ENCODE measurements around the gene MPHOSPH9. TPM values are rescaled to one million over a fixed set of nuclear protein-coding genes. Genes with fewer than 3 reads are reported as not detected.
A peak's percentile ranks its signal among the peaks of the same experiment; 100 is the strongest.

The MPHOSPH9 gene
- total RNA-seq, 1 donor: 68.9 TPM

DNA sequence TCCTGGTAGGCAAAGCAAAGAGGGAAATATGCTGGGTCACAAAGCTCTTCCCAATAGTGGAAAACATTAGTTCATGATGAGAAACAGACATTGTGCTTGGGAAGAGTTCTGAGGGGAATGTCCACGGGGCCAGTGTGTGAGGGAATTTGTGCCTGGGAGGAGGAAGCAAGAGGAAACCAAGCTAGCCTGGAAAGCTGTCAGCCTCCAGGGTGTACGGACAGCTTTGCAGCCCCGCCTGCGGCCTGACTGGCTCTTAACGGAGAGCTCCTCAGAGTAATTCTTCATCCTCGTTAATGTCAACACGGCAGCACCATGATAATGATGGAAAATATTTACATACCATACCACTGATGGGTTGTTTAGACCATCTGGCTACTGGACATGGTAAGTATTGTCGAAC is 114.4 kb downstream of the MPHOSPH9 start:
- TF ChIP-seq, protein P1, sequence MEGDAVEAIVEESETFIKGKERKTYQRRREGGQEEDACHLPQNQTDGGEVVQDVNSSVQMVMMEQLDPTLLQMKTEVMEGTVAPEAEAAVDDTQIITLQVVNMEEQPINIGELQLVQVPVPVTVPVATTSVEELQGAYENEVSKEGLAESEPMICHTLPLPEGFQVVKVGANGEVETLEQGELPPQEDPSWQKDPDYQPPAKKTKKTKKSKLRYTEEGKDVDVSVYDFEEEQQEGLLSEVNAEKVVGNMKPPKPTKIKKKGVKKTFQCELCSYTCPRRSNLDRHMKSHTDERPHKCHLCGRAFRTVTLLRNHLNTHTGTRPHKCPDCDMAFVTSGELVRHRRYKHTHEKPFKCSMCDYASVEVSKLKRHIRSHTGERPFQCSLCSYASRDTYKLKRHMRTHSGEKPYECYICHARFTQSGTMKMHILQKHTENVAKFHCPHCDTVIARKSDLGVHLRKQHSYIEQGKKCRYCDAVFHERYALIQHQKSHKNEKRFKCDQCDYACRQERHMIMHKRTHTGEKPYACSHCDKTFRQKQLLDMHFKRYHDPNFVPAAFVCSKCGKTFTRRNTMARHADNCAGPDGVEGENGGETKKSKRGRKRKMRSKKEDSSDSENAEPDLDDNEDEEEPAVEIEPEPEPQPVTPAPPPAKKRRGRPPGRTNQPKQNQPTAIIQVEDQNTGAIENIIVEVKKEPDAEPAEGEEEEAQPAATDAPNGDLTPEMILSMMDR (IDR thresholded peaks at IDR 0.05; ENCODE audit: insufficient read depth, low read length): no peak
- no peak for DNase-seq (ENCODE audit: low read depth)
- no peak overlapping the region for H3K4me3 ChIP-seq (ENCODE audit: low read depth, low read length)

DNA sequence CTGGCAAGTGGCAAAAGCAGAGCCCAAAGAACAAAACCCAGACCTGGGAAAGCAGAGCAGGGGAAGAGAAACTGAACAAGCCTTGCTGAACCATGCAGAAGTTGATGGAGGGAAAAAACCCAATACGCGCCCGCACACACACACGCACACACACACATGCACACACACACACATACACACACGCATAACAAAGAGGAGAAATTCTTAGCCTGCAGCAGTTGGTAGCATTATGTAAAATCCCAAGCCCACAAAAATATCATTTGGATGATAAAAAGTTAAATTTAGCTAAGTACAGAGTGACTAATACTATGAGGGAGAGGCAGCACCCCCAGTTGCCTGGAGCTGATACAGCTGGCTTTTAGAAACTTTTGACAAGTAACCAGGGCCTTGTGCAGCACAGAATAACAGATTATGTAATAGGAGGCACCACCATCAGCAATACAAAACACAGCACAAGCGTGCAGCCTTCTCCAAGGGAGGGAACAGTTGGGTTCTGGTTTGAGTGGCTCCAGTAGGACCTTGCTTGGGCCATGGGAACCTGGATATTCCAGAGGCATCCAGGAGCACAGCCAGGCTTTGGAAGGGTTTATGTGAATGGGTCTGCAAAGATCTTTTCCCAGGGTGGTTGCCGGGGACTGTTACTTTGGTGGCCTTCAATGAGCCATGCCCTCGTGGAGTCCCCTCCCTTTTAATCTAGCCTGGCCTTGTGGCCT is 117.4 kb downstream of the MPHOSPH9 start:
- TF ChIP-seq, protein P1 (IDR thresholded peaks at IDR 0.05; ENCODE audit: insufficient read depth, low read length): no peak
- DNase-seq (ENCODE audit: low read depth): peak; percentile 98
- H3K4me3 ChIP-seq (ENCODE audit: low read depth, low read length): peak overlapping the region; percentile 22

- no peak overlapping the region for H3K4me3 ChIP-seq (ENCODE audit: low read depth, low read length)
- TF ChIP-seq, protein P1 (IDR thresholded peaks at IDR 0.05; ENCODE audit: insufficient read depth, low read length): no peak
- no peak for DNase-seq (ENCODE audit: low read depth)
These were observed 118.4 kb downstream of the MPHOSPH9 start for GRCh38 chr12:123114304-123115083.

- DNase-seq (ENCODE audit: low read depth): no peak
- TF ChIP-seq, protein P1 (IDR thresholded peaks at IDR 0.05; ENCODE audit: insufficient read depth, low read length): no peak
- no peak overlapping the region for H3K4me3 ChIP-seq (ENCODE audit: low read depth, low read length)
These were observed 119.9 kb downstream of the MPHOSPH9 start for GRCh38 chr12:123113026-123113425.

DNA sequence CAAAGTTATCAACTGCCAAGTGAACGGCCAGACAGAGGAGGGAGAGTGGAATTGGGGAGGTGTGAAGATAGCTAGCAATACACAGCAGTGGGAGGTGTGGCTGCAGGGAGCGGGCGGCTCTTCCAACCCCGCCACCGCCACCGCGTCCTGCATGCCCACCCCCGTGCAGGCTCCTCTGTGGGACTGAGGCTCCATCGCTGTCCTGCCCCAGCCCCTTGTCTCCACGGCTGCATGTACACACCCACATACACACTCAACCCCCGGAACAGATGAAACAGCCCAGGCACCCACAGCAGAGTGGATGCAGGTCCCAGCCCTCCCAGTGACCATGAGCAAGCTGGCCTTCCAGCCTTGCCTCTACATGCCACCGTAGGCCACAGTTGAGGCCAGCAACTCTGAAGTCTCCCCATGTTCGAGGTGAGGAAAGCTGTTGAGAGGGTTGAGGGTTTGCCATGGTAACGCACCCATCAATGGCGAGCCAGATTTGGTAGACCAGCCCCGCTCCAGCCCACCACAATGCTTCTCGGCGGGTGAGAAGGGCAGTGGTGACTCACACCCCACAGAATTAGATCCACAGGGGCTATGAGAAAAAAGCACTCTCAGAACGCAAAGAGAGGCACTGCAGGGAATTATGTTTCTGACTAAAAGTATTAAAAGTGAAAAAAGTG is 121.3 kb downstream of the MPHOSPH9 start:
- DNase-seq (ENCODE audit: low read depth): no peak
- H3K4me3 ChIP-seq (ENCODE audit: low read depth, low read length): no peak overlapping the region
- TF ChIP-seq, protein P1 (IDR thresholded peaks at IDR 0.05; ENCODE audit: insufficient read depth, low read length): no peak

DNA sequence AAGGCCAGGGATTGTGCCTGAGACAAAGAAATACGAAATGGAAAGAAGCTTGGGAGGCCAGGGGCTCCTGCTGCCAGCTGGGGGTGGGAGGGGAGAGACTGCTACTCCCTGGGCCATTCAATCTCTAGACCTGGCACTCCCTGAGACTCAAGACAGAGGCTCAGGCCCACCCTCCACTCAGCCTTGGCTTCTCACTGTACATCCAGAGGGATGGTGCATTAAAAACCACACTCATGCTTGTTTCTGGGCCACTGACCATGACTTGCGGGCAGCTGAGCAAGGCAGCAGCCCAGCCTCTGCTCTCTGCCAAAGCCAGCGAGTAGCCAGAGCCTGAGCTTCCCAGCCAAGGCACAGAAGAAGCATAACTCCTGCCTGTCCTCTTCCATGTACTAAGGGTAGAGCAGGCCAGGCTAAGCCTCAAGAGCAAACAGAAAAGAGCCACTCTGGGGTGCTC is 123.6 kb downstream of the MPHOSPH9 start:
- peak; percentile 19 for DNase-seq (ENCODE audit: low read depth)
- TF ChIP-seq, protein P1 (IDR thresholded peaks at IDR 0.05; ENCODE audit: insufficient read depth, low read length): no peak
- H3K4me3 ChIP-seq (ENCODE audit: low read depth, low read length): no peak overlapping the region

Measured in fibroblast of the aortic adventitia (primary cell).